ACHN (cell line): Measurements from ENCODE around the gene COL4A5.
"Not testable (repeated sequence)": the region's sequence is repeated elsewhere in the genome, so short reads cannot be mapped to it uniquely, and the experiment has no call there.

Experiments used
- DNase-seq: peaks from one replicate; pipeline ENCODE4 v3.0.0-alpha.2; 2015
- in situ Hi-C: cut with HindIII; loops from 2 replicates; pipeline ENCODE4 v1.10.0; 2017; ENCODE audit warnings: low sequenced_read_pairs, low pct_ligation_motif_present, low pct_unique_long_range_greater_than_20kb

COL4A5 gene

GRCh38 chrX:108439426-108439942, at the start of gene COL4A5:
COL4A5 (plus strand) TSS chrX:108439838; CDS start chrX:108440126, 288 bp downstream.
- peak; percentile 83 for DNase-seq
- in situ Hi-C loops: no loop called here

DNA sequence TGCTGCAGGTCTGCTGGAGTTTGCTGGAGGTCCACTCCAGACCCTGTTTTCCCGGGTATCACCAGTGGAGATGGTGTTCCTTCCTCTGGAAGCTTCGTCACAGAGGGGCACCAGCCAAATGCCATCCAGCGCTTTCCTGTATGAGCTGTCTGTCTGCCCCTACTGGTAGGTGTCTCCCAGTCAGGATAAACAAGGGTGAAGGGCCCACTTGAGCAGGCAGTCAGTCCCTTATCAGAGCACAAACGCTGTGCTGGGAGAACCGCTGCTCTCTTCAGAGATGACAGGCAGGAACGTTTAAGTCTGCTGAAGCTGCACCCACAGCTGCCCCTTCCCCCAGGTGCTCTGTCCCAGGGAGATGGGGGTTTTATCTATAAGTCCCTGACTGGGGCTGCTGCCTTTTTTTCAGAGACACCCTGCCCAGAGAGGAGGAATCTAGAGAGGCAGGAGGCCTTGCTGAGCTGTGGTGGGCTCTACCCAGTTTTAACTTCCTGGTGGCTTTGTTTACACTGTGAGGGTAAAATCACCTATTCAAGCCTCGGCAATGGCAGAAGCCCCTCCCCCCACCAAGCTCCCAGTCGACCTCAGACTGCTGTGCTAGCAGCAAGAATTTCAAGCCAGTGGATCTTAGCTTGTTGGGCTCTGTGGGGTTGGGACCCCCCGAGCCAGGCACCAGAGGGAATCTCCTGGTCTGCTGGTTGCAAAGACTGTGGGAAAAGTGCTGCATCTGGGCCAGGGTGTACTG, 48.5 kb upstream of the COL4A5 start:
- in situ Hi-C loops, DNase-seq: not testable (repeated sequence)

DNA sequence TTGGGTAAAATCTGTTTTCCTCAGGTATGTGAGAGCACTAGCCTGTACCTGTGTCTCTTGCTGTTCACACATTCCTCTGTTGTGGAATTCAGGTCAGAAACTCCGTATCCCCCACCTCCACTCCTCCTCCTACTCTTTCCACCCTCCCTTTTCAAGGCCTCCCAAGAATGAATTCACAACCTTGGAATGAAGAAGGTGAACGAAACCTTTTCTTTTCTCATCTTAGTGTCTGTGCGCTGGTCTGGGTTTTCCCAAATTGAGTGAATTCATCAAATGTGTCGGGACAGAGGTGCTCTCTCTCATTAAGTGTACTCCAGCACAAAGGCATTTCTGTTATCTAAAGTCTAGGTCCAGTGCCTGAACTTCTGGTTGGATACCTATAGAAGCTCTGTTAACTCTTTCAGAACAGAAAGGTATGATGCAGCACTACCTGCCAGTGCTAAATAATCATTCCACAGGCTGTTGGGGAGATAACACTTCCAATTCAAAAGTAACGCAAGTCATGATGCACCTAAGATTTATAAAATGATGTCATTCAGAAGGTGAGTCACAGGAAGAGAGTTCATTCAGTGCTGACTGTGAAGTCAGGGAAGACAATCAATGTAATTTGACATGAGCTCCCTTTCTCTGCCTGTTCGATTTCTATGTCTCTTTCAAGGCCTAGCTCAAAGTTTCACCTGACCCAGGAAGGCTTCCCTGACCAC, 43.3 kb upstream of the COL4A5 start:
- peak; percentile 1 for DNase-seq
- in situ Hi-C loops: no loop called here

DNA sequence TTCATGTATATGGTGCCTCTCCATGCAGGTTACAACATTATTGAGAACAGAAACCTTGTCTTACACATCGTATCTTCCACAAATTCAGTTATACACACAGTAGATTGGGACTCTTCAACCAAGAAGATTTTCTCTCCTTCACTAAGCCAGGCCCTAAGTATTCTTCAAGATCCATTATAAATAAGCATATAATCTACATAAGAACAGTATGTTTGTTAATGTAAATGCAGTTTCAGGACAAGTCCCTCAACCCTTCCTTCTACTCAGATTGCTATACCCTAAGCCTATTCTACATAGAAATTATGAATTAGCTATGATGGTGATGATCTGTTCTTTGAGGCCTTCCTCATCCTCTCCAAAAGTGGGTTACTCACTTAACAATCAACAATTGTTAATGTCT, 42.7 kb upstream of the COL4A5 start:
- no peak for DNase-seq
- in situ Hi-C loops: no loop called here

DNA sequence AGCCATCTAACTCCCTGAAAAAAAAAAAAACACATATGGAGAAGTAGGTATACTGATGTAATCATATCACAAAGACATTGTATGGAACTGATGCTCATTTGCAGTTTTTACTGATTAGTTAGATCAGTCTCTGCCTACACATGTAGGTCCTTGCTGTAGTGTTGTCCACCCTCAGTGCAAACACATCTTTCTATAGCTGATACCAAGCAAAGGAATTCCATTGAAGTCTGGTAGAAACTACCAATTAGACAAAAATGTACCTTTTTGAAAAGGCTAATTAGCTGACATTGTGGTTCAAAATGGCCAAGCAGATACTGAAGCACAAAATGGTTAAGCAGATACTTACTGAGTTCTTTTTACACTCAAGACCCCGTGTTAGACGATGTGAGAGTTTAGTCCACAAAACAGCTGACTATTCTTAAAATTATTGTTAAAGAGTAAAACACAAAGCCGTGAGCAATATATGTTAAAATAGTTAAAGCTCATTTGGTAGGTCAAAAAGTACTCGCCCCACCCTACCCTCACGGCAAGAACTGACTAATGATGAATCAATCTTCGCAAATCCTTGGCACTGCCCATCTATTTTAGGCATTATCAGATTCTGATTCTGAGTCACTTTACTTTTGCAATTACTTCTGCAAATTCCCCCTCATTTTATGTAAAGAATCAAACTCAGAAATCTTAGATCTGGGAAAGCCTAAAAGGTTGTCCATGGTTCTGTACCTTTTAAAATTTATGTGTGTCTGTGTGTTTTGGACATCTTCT, 41.8 kb upstream of the COL4A5 start:
- DNase-seq: no peak
- in situ Hi-C loops: no loop called here

DNA sequence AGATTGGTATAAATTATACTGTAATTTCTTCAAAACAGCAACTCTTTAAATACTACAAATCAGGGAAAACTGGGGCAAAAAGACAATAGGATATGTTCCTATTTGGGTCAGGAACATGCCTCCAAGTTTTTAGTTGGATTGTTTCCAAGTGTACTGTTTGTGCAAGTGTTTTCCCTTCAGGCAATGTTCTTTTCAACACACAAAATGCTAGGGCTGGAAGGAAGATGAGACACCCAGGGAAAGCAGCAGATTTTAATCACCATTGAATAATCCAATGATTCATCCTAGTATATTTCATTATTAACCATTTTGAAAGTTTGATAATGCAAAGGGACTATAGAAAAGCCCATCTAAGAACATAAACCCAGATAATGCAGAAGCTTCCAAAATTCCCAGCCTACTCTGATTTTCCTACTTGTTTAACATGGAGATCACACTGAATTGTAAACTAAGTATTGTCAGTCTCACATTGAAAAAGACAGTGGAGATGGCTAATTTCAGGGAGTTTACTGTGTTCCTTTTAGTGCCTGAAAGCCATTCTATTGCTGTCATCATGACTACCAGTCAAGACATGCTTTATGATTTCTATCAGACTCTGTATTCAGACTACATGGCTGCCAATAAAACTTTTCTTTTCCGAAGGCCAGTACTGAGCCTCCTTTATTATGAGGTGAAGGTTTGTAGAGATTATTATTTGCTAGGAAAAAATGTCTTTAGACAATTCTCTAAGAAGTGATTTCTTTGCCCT, 40.0 kb upstream of the COL4A5 start:
- in situ Hi-C loops: no loop called here
- DNase-seq: no peak

GRCh38 chrX:108412783-108413182, 26.9 kb upstream of the COL4A5 start:
- DNase-seq: no peak
- in situ Hi-C loops: no loop called here

DNA sequence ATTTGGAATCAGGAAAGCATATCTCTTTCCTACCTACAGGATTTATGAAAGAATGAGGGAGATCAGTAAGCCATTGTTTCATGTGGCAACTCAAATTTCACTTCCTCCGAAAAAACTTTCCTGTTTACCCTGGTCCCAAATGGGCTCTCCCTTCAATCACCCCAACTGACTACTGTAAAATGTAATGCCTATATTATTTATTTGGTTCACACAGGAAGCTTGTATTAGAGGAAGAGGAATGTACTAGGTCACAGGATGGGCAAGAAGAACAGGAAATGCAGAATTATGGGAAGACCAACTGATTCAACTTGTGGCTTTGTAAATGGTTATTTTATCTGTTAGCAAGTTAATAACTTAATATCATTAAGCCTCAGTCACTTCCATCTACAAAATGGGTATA, 24.5 kb upstream of the COL4A5 start:
- in situ Hi-C loops: no loop called here
- no peak for DNase-seq

DNA sequence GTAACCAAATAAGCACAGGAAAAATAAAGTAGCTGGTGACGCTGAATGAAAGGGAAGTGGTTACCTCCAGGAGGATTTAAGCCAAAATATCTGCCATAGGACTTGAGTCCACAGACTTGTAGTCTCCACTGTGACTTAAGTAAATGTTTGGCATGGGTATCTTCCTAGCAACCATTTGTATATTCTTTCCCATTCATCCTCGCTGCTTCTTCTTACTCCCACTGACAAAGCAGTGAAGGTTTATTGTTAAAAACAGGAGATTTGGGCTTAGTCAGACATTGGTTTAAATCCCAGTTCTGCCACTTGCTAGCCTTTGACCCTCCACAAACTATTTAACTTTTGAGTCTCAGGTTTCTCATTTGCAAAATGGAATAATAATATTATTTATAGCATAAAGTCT, 23.7 kb upstream of the COL4A5 start:
- no peak for DNase-seq
- in situ Hi-C loops: no loop called here

DNA sequence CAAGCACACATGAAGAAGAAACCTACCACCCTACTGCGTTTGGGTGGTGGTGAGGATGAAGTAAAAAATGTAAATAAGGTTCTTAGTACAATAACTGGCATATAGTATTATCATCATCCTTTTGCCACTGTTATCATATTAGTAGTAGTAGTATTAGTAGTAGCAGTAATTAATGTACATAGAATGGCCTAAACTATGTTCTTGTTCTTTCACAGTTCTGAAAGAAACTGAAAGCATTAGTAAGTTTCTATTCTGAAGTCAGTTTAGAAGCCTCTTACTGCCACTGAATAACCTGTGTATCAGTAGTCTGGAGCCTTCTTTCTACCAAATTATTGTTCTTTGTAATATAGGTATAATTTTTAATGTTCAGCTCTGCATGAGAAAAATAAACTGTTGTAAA, 22.4 kb upstream of the COL4A5 start:
- in situ Hi-C loops: no loop called here
- DNase-seq: no peak

- in situ Hi-C loops: no loop called here
- DNase-seq: no peak
Measured at GRCh38 chrX:108419401-108419800, 20.2 kb upstream of the COL4A5 start.

DNA sequence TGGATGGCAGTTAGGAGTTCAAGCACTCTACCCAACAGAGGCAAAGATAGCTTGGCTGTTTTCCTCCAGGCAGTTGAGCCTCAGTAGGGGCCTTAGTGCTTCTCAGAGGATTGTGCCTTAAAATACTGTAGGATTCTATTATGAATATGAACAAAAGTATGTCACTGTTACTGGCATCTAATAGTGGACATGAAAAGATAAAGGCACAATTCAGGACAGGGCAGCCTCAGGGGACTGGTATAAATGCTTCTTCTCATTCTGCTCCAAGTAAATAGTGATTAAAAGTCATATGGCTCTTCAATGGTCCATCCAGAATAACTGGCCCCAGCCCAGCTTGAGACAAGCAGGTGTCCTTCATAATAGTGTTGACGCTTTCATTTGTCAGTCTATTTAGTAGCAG, 19.2 kb upstream of the COL4A5 start:
- DNase-seq: no peak
- in situ Hi-C loops: no loop called here

GRCh38 chrX:108426262-108426661, 13.4 kb upstream of the COL4A5 start:
- in situ Hi-C loops: no loop called here
- DNase-seq: no peak

- in situ Hi-C loops: no loop called here
- no peak for DNase-seq
Measured at GRCh38 chrX:108435261-108435660, 4.4 kb upstream of the COL4A5 start.

DNA sequence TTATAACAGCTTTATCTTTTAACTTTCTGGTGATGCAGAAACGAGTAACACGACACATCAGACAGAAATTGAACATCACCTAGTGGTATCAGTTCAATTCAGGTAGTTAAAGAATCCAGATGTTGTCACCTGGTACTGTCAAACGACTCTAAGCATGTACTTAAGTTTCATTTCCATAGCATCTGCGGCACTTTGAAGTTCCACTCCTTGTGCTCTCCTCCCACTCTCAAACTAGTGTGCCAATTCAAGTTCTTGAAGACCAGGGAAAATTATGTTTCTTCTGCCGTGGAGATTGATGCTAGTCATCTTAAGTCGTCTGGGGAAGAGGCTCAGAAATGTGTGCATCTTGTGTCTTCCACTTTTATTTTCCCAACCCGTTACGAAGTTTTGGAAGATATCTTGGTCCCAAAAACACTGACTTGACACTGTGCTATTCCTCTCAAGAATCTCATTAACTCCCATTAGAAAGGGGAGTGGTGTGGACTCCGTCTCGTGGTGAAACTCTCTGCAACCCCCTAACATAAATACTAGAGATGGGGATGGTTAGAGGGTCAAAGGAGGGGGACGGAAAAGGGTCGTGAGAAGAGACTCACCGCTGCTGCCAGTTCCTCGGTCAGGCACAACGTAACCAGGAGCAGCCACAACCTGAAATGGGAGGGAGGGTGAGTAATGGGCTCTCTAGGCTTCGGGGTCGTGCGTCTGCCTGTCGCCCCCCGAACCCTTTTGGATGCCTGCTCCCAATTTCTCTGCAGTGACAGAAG, 2.1 kb upstream of the COL4A5 start:
- in situ Hi-C loops: no loop called here
- DNase-seq: no peak

GRCh38 chrX:108438110-108438623, 1.5 kb upstream of the COL4A5 start, which contains the start of gene COL4A6:
COL4A6 (minus strand) TSS chrX:108438422; CDS start chrX:108438196, 226 bp downstream.
- in situ Hi-C loops: no loop called here
- peak; percentile 10 for DNase-seq

GRCh38 chrX:108439961-108440696, 491 bp downstream of the COL4A5 start:
- peak; percentile 11 for DNase-seq
- in situ Hi-C loops: no loop called here
